ENCODE results near the gene SLC13A5. TPM values are rescaled to one million over a fixed set of nuclear protein-coding genes. Genes with fewer than 3 reads are reported as not detected.

SLC13A5 gene
- total RNA-seq, 1 donor from 2014 or later: not detected

DNA sequence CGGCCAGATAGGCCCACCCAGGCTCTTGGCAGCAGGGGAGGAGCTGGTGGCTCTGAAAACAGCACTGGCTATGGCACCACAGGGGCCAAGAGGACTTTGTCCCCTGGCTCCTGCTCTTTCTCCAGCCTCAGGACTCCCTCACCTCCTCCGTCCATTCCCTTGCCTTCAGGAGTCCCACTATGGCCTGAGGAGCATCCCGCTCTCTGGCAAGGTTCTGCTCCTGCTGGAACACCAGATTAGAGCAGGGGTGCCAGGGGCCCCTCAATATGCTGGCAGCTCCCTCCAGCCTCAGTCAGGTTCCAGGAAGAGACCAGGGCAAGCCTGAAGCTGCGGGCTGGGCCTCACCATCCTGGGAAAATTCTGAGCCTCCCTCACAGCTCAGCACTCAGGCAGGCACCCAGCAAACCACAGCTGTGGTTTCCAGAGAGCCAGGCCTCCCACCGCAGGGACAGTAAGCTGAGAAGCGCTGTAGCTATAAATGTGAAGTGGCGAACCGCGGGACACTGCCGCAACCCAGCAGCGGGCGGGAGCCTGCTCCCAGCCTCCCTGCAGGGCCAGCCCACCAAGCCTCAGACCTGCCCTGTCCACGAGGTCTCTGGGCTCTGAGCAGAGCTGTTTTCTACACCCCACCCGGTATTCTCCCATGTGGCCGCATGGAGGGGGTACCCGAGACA lies 35.9 kb downstream of the SLC13A5 start:
- DNase-seq (ENCODE audit: low spot score): no peak
- Histone ChIP-seq H3K79me2 (ENCODE audit: low read depth) (no peaks in the 10 kb centered on the region), H3K4me1 (no peaks in the 10 kb centered on the region), H3F3A (ENCODE audit: low read depth) (no peaks in the 10 kb centered on the region), H4K20me1 (ENCODE audit: low read depth) (no peaks in the 10 kb centered on the region), H3K9ac (no peak overlapping the region), H3K9me3 (ENCODE audit: low read depth) (no peaks in the 10 kb centered on the region), H3K4me2 (no peak overlapping the region), H2AFZ (replicated peaks) (no peak overlapping the region), H3K27me3 (no peaks in the 10 kb centered on the region), H3K36me3 (no peaks in the 10 kb centered on the region), H3K27ac (no peak overlapping the region), H3K4me3 (no peak overlapping the region)
- no peak overlapping the region for H3K4me3 Mint-ChIP-seq
- TF ChIP-seq CTCF (IDR thresholded peaks at IDR 0.05): no peak
- no peak for TF ChIP-seq EZH2phosphoT487 (IDR thresholded peaks at IDR 0.05)
- TF ChIP-seq EZH2 (IDR thresholded peaks at IDR 0.05): no peak
- no peak overlapping the region for H3K27ac Mint-ChIP-seq
- no peaks in the 10 kb centered on the region for H3K4me1 Mint-ChIP-seq
- peaks cover 11% of the 10 kb centered on the region for H3K27me3 Mint-ChIP-seq (ENCODE audit: insufficient read depth, low read depth)
- H3K9me3 Mint-ChIP-seq: no peaks in the 10 kb centered on the region
- no peaks in the 10 kb centered on the region for H3K36me3 Mint-ChIP-seq

DNA sequence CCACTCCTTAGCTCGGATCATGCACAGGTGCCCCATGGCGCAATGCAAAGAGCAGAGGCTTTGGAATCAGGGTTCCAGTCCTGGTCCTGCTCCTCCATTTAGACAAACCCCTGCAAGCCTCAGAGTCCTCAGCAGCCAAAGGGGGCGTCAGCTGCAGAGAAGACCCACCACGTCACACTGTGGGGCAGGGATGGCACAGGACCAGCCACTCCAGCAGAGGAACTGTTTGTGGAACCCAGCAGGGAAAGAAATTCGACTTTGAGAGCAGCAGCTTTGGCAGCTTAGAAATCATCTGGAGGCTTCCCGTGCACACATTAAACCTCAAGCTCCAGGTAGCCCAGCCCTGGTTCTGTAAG lies 36.4 kb downstream of the SLC13A5 start:
- H3F3A ChIP-seq (ENCODE audit: low read depth): no peaks in the 10 kb centered on the region
- no peak overlapping the region for H3K27ac Mint-ChIP-seq
- H4K20me1 ChIP-seq (ENCODE audit: low read depth): no peaks in the 10 kb centered on the region
- H3K4me1 Mint-ChIP-seq: no peaks in the 10 kb centered on the region
- H3K36me3 Mint-ChIP-seq: no peaks in the 10 kb centered on the region
- H3K27me3 ChIP-seq: no peaks in the 10 kb centered on the region
- H3K4me2 ChIP-seq: no peak overlapping the region
- no peaks in the 10 kb centered on the region for H3K9me3 ChIP-seq (ENCODE audit: low read depth)
- DNase-seq (ENCODE audit: low spot score): no peak
- H3K4me1 ChIP-seq: no peaks in the 10 kb centered on the region
- peaks cover 10% of the 10 kb centered on the region for H3K27me3 Mint-ChIP-seq (ENCODE audit: insufficient read depth, low read depth)
- no peak overlapping the region for H2AFZ ChIP-seq (replicated peaks)
- no peaks in the 10 kb centered on the region for H3K79me2 ChIP-seq (ENCODE audit: low read depth)
- H3K27ac ChIP-seq: no peak overlapping the region
- H3K36me3 ChIP-seq: no peaks in the 10 kb centered on the region
- H3K4me3 ChIP-seq: no peak overlapping the region
- H3K9me3 Mint-ChIP-seq: no peaks in the 10 kb centered on the region
- no peak overlapping the region for H3K4me3 Mint-ChIP-seq
- H3K9ac ChIP-seq: no peak overlapping the region
- TF ChIP-seq EZH2phosphoT487 (IDR thresholded peaks at IDR 0.05): no peak
- TF ChIP-seq CTCF (IDR thresholded peaks at IDR 0.05): no peak
- no peak for TF ChIP-seq EZH2 (IDR thresholded peaks at IDR 0.05)

DNA sequence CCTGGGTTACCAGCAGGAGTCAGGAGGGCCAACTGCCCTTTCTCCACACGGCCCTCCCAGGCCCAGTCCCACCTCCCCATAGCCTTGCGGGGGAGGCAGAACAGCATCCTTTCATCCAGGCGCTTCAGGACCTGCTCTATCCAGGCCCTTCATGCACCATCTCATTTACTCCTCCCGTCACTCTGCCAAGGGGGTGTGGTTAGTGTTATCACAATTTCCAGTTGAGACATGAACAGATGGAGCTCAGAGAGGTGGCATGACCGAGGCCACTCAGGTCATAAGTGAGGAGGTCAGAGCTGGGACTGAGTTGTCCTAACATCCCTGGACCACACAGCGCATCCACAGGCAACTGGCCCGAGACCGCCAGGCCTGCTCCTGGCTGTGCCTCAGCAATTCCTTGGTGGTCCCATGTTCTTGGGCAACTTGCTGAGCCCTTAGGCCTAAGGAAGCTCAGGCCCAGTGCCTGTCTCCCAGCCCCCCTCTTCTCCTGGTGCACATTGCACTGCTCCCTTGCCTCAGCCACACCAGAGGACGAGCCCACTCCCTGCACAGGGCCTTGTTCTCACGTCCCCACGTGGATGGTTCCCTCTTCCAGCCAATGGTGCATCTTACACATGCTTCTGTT lies 37.9 kb downstream of the SLC13A5 start:
- no peak overlapping the region for H3K4me2 ChIP-seq
- Mint-ChIP-seq H3K27me3 (ENCODE audit: insufficient read depth, low read depth) (peaks cover 8% of the 10 kb centered on the region), H3K4me3 (no peak overlapping the region), H3K9me3 (no peaks in the 10 kb centered on the region), H3K27ac (no peak overlapping the region), H3K4me1 (no peaks in the 10 kb centered on the region), H3K36me3 (no peaks in the 10 kb centered on the region)
- H3K4me3 ChIP-seq: no peak overlapping the region
- H3K9ac ChIP-seq: no peak overlapping the region
- H3K36me3 ChIP-seq: no peaks in the 10 kb centered on the region
- TF ChIP-seq EZH2 (IDR thresholded peaks at IDR 0.05) (no peak), EZH2phosphoT487 (IDR thresholded peaks at IDR 0.05) (no peak), CTCF (IDR thresholded peaks at IDR 0.05) (no peak)
- H3K4me1 ChIP-seq: no peaks in the 10 kb centered on the region
- H4K20me1 ChIP-seq (ENCODE audit: low read depth): no peaks in the 10 kb centered on the region
- no peaks in the 10 kb centered on the region for H3F3A ChIP-seq (ENCODE audit: low read depth)
- H3K79me2 ChIP-seq (ENCODE audit: low read depth): no peaks in the 10 kb centered on the region
- no peak overlapping the region for H3K27ac ChIP-seq
- no peaks in the 10 kb centered on the region for H3K27me3 ChIP-seq
- H3K9me3 ChIP-seq (ENCODE audit: low read depth): no peaks in the 10 kb centered on the region
- no peak for DNase-seq (ENCODE audit: low spot score)
- no peak overlapping the region for H2AFZ ChIP-seq (replicated peaks)
